RCC 7860 (cell line): ENCODE results near the gene RNF208.

Experiments used
- DNase-seq: peaks from one replicate; pipeline ENCODE4 v3.0.0-alpha.2; 2015; ENCODE audit warnings: low spot score
- FAIRE-seq: peaks from 2 replicates; lab custom pipeline; 2012; peaks lifted over from hg19 to GRCh38; lab: Jason Lieb, UNC

The RNF208 gene

GRCh38 chr9:137178201-137178938, 43.7 kb downstream of the RNF208 start:
- FAIRE-seq (no peak), DNase-seq (peak; percentile 35)

GRCh38 chr9:137176302-137177182, 45.5 kb downstream of the RNF208 start:
- DNase-seq (no peak), FAIRE-seq (no peak)

- FAIRE-seq, result no peak
- no peak for DNase-seq
These were observed 46.6 kb downstream of the RNF208 start for GRCh38 chr9:137175345-137175961.

GRCh38 chr9:137174722-137175293, 47.2 kb downstream of the RNF208 start:
- DNase-seq (no peak), FAIRE-seq (no peak)

- FAIRE-seq (no peak), DNase-seq (no peak)
These were observed 48.0 kb downstream of the RNF208 start for GRCh38 chr9:137173796-137174664.

GRCh38 chr9:137172901-137173795, 48.9 kb downstream of the RNF208 start:
- FAIRE-seq, result no peak
- no peak for DNase-seq

GRCh38 chr9:137171149-137171900, 50.7 kb downstream of the RNF208 start:
- DNase-seq (no peak), FAIRE-seq (no peak)

GRCh38 chr9:137170486-137171148, 51.4 kb downstream of the RNF208 start:
- no peak for FAIRE-seq
- DNase-seq, result no peak
